Fibroblast of the aortic adventitia (primary cell): Measurements from ENCODE around the gene TSR3. TPM values are rescaled to one million over a fixed set of nuclear protein-coding genes. Genes with fewer than 3 reads are reported as not detected.

ENCODE experiments used
- DNase-seq: peaks from one replicate; pipeline ENCODE4 v3.0.0-alpha.2; 2010; ENCODE audit warnings: low read depth
- H3K4me3 ChIP-seq: 2 replicates; pipeline ENCODE4 v1.5.1; 2011; ENCODE audit warnings: low read depth, mild to moderate bottlenecking, control low read depth, low read length, moderate library complexity
- CTCF ChIP-seq: IDR thresholded peaks from 2 replicates; pipeline ENCODE4 v1.5.1; 2011; ENCODE audit warnings: mild to moderate bottlenecking, low read length, control low read depth, inconsistent platforms; ENCODE audit not compliant: insufficient read depth
- total RNA-seq: library from RNA; depleted of rRNA; stranded (reverse); fragments of >200 nt; gene quantifications from 2 replicates; pipeline ENCODE4 v1.2.3, GENCODE V29; 2012; ENCODE audit warnings: low replicate concordance

Gene TSR3
- total RNA-seq, 1 donor = 49.3 TPM

DNA sequence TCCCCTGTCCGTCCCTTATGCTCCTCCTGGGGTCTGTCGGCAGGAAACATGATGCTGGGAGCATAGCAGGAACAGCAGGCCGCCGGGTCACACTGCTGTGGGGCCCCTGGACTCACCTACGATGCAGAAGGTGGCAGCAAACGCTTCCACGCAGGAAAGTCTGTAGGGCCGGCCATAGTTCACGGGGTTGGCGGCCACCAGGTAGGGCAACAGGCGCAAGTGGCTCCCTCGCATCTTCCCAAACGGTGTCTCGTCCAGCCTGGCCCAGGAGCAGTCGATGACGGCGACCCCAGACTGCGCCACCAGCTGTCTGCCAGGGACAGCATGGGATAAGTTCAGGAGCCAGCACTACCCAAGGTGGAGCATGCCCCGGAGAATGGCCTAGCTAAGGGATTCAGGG is 987 bp downstream of the TSR3 start:
- no peak for TF ChIP-seq CTCF
- no peak for DNase-seq

GRCh38 chr16:1349951-1350350 is 1.7 kb downstream of the TSR3 start:
- no peak overlapping the region for H3K4me3 ChIP-seq
- DNase-seq = no peak
- no peak for TF ChIP-seq CTCF

More for the DNA sequence above, 987 bp downstream of the TSR3 start:
- H3K4me3 ChIP-seq = peak overlapping the region; percentile 95

GRCh38 chr16:1349351-1349750 is 2.3 kb downstream of the TSR3 start:
- no peak overlapping the region for H3K4me3 ChIP-seq
- DNase-seq = no peak
- no peak for TF ChIP-seq CTCF

DNA sequence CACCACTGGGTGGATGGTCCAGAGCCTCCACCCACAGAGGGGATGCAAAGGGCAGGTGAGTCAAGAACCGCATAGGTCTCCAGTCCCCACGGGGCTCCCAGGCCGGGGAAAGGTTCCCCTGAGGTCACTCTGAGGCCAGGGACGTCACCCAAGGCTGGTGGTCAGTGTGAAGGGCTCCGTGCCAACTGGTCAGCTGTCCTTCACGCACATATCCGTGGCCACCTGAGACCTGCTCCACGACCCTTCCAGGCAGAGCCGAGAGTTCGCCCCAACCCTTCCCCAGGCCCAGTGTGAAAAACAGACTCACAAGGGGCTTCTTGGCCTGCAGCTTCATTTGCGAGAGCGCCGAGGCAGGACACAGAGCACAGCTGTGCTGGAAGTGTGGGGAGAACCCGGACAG is 2.8 kb downstream of the TSR3 start:
- no peak for DNase-seq
- no peak overlapping the region for H3K4me3 ChIP-seq
- TF ChIP-seq CTCF = no peak

- no peak overlapping the region for H3K4me3 ChIP-seq
- TF ChIP-seq CTCF = no peak
- DNase-seq = no peak
Measured at GRCh38 chr16:1348441-1348840, 3.2 kb downstream of the TSR3 start.

DNA sequence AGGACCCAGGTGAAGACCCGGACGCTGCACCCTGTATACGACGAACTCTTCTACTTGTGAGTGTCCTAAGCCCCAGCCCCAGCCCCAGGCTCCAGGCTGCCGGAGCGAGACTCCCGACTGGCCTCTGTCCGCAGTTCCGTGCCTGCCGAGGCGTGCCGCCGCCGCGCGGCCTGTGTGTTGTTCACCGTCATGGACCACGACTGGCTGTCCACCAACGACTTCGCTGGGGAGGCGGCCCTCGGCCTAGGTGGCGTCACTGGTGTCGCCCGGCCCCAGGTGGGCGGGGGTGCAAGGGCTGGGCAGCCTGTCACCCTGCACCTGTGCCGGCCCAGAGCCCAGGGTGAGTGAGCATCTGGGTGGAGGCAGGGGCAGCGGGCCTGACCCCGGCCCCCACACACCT is 3.7 kb downstream of the TSR3 start:
- no peak for DNase-seq
- no peak overlapping the region for H3K4me3 ChIP-seq
- TF ChIP-seq CTCF = no peak

GRCh38 chr16:1347286-1347855 is 4.3 kb downstream of the TSR3 start:
- no peak for DNase-seq
- no peak overlapping the region for H3K4me3 ChIP-seq
- TF ChIP-seq CTCF = no peak
